ENCODE measurements around the gene F2RL1.

- TF ChIP-seq POLR2A (IDR thresholded peaks at IDR 0.05; ENCODE audit: low read length) (no peak), GATA1 (IDR thresholded peaks at IDR 0.05; ENCODE audit: low read depth, low read length) (no peak)
These were observed 7.6 kb upstream of the F2RL1 start for GRCh38 chr5:76811214-76811613.
